GM10266 (cell line): Measurements from ENCODE around the gene OXA1L.

ENCODE experiments used
- DNase-seq: peaks from one replicate; pipeline ENCODE4 v3.0.0; 2012; ENCODE audit errors: extremely low spot score
- TF ChIP-seq, protein P1 (sequence below): IDR thresholded peaks from 2 replicates; pipeline ENCODE4 v1.5.1; 2012; ENCODE audit warnings: mild to moderate bottlenecking, low read depth; ENCODE audit not compliant: control insufficient read depth, insufficient read depth; ENCODE audit errors: missing control alignments

The OXA1L gene

DNA sequence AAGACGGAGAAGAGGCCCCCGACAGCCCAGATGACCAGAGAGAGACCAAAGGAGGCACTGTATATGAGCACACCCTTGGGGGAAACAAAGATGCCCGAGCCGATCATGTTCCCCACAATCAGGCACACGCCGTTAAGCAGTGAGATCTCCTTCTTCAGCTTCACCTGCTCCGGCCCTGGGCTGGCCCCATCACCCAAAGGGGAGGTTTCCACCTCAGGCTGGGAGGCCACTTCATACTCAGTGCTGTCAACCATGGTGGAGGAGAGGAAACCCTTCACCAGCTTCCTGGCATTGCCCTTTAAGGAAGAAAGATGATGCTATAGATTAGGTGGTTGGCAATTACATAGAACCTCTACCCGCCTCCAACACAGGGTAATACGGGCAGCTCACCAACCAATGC is 46.7 kb downstream of the OXA1L start:
- TF ChIP-seq, protein P1, sequence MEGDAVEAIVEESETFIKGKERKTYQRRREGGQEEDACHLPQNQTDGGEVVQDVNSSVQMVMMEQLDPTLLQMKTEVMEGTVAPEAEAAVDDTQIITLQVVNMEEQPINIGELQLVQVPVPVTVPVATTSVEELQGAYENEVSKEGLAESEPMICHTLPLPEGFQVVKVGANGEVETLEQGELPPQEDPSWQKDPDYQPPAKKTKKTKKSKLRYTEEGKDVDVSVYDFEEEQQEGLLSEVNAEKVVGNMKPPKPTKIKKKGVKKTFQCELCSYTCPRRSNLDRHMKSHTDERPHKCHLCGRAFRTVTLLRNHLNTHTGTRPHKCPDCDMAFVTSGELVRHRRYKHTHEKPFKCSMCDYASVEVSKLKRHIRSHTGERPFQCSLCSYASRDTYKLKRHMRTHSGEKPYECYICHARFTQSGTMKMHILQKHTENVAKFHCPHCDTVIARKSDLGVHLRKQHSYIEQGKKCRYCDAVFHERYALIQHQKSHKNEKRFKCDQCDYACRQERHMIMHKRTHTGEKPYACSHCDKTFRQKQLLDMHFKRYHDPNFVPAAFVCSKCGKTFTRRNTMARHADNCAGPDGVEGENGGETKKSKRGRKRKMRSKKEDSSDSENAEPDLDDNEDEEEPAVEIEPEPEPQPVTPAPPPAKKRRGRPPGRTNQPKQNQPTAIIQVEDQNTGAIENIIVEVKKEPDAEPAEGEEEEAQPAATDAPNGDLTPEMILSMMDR, result no peak
- DNase-seq, result no peak

DNA sequence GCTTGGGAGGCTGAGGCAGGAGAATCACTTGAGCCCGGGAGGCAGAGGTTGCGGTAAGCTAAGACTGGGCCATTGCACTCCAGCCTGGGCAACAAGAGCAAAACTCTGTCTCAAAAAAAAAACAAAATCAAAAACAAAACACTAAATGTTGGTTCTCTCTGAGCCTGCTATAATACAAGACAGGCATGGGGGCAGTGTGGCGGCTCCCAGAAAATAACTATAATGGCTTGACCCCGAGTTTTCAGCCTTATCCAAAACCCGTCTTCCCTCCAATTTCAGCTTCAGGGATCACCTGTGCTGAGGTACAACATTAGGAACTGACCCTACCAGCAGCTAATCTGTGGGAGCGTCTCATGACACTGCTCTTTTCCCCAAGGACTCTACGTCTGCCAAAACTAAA is 47.9 kb downstream of the OXA1L start:
- no peak for DNase-seq
- TF ChIP-seq, protein P1, result no peak

DNA sequence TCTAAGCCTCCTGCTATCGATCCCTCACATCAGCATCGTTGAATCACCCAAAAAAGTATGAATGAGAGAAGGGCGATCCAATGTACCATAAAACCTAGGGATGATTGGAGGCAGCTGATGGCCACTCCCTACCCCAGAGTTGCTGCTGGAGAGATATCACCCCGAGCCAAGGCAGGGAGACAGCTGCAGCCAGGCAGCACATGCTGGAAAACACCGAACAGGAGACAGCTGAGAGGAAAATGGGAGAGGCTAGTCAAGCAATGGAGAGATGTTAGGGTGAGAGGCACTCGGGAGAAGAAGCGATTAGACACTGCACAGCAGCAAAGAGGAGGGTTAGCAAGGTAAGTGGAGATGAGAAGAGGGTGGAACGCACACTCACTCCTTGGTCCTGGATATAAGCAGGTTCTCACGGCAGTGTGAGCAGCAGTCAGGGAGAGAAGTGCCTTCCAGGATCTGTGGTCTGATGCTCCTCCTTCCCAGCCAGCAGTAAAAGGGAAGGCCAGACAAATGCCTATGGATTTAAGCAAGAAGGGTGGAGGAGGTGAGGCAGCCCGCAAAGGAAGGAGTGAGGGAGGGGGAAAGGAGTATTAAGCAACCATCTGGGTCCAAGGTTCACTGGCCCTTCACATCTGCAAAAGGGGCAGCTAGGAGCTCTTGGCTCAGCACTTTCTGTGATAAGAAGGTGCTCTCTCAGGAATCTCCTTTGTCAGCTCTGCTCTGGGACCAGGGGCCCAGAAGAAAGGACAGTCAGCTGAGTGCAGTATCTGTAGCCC is 48.6 kb downstream of the OXA1L start, which contains the start of gene SLC7A7:
Gene SLC7A7, minus strand, starts transcription at position 495 of the 773 bp plus-strand sequence. CDS start 2,037 bp downstream, outside the sequence.
- no peak for DNase-seq
- TF ChIP-seq, protein P1, result no peak

DNA sequence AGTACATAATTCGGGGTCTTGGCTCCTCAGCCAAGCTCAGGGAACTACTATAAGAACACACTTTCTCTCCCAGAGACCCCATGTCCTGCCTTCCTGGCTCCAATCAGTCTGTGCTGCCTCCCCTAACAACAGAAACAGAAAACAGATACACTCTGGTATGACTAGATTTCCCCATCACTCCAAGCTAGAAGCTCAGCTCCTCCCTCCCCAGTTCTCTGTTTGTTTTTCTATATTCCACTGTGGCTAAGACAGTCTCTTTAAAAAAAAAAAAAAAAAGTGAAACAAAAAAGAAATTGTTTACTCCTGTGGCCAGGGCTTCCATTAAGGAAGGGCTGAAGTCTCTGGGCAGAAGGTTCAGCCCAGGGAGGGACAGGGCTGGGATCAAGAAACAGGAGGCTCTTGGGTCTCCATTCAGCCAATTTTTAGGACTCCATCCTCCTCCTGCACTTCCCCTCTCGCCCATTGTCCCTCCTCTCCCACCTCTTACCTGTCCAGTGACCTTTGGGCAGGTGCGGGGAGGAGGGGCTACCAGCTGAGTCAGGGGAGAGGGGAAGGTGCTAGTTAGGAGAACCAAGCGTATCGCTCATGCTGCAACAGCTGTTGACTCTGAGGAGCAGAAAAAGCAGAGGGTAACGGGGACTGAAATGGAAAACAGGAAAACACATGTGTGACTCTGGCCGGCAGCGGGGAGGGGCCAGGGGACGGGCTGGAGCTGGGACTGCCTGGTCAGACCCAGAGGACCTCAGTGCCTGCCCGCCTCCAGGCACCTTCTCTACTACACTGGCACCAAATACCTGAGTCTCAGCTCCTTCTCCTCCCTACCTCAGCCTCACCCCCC is 52.9 kb downstream of the OXA1L start:
- no peak for DNase-seq
- TF ChIP-seq, protein P1, result no peak

DNA sequence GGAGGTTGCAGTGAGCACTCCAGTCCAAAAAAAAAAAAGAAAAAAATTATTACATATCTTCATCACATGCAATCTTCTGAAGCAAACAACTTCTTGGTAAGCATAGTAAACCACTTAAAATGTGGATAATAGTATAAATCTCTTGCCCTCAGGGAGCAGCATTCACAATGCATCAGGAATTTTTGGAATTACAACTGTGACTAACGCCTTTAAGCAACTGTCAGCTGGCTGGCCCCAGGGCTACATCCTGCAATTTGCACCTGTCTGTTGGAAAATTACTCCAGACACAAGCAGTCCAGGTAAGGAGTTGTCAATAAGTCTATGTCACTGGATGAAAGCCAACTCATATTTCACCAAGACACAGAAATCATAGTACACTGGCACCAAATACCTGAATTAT is 54.2 kb downstream of the OXA1L start:
- TF ChIP-seq, protein P1, result no peak
- DNase-seq, result no peak

DNA sequence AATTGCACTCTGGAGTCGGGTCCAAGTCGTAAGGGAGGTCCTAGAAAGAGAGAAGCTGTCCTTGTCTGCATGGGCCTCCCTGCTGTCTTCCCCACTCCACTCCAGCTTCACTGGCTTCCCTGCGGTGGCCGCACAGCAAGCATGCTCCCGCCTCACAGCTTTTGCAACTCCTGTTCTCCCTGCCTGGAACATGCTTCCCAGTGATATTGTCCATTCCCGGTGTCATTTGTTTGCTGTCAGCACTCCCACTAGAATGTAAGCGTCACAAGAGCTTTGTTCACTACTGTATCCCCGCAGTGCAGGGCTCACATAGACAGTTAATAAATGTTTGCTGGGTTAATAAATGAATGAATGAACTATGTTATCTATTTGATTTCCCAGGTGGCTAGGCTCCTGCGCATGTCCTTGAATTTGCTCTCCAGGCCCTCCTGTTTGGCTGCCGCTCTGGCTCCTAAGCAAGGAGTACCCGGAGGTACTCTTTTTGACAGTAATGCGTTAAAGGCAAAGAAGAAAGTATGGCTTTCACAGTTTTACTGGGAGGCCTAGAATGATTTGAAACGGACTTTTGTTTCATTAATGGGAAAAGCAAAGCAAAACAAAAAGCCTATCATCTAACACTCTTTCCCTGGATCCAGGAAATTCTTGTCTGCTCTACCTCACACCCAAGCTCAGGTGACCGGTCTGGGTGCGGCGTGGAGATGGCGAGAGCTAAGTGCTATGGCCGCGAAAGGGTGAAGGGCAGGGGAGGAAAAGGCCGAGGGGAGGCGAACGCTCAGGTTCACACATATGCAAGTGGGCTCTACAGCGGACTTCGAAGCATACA is 54.9 kb downstream of the OXA1L start:
- TF ChIP-seq, protein P1, result no peak
- no peak for DNase-seq
